GM19463 (cell line): Measurements from ENCODE around the gene SCN4A.
A peak's percentile ranks its signal among the peaks of the same experiment; 100 is the strongest.

ENCODE experiments used
- ATAC-seq: cut with Tn5 transposase; IDR thresholded peaks from one replicate; pipeline ENCODE4 v1.9.1; 2021; ENCODE audit warnings: mild to moderate bottlenecking, moderate library complexity; ENCODE audit not compliant: unreplicated experiment

The SCN4A gene

DNA sequence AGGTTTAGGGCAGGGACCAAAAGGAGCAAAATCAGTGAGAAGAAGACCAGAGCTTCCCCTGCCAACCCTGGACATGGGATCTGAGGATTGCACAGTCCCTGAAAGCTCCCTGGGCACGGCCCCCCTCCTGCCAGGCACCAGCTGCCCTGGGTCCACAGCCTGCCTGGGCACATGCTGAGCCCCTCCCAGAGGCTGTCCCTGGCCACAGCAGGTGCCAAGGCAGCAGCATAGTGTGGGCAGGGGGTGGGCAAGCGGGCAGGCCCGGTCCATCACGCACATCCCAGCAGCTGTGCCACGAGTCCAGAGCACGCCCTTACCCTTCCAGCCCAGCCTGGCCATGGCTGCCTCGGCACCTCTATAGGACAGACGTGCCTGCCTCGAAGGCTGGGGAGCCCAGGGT lies 12.7 kb downstream of the SCN4A start:
- no peak for ATAC-seq

DNA sequence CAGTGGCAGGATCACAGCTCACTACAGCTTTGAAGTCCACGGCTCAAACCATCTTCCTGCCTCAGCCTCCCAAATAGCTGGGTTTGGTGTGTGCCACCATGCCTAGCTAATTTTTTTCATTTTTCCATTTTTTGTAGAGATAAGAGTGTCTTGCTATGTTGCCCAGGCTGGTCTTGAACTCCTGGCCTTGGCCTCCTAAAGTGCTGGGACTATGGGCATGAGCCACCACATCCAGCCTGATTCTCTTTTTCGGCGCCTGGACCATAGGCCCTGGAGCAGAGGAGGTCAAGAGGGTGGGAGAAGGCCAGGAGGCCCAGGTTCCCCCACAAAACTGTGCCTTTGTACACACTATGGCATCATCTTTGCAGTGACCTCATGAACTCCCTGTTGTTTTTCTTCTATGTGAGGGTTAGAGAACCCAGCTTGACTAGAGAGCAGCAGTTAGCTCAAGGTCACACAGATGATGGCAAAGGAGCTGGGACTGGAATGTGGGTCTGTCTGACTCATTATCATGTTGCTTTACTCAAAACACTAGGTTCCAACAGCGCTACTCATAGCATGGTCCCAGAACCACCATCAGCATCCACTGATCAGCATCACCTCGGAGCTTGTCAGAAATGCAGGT lies 16.3 kb downstream of the SCN4A start:
- ATAC-seq: no peak

DNA sequence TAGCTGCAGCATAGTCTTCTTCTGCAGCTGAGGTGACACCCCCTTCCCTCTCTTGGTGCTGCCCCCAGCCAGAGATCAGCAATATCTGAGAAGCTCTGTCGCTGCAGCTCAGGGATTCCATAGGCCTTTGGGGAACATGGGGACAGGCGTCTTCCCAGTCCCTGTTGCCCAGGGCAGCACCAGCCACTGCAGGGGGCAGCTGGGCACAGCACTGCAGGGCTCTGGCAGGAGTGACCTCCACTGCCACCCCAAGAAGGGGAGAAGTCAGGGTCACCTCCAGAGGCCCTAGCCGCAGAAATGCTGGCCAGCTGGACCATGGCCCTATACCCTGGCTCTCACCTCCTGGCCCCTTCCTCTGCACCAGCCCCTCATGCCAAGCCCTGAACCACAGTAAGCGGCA lies 16.9 kb downstream of the SCN4A start:
- no peak for ATAC-seq

DNA sequence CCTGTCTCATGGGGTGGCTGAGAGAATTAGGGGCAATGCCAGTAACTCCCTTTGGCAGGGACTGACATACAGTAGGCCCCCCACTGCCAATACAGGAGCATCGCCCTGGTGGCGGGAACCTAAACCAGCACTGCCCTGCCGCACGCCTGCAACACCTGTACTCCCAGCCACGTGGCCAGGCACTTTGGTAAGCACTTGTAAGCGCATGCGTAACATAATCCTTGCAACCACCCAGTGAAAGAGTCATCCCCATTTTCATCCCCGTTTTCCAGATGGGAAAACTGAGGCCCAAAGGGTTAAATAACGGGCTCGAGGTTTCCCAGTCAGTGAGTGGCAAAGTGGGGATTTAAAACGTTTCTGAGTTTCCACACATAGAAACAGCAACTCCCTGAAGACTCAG lies 17.5 kb downstream of the SCN4A start:
- ATAC-seq: no peak

DNA sequence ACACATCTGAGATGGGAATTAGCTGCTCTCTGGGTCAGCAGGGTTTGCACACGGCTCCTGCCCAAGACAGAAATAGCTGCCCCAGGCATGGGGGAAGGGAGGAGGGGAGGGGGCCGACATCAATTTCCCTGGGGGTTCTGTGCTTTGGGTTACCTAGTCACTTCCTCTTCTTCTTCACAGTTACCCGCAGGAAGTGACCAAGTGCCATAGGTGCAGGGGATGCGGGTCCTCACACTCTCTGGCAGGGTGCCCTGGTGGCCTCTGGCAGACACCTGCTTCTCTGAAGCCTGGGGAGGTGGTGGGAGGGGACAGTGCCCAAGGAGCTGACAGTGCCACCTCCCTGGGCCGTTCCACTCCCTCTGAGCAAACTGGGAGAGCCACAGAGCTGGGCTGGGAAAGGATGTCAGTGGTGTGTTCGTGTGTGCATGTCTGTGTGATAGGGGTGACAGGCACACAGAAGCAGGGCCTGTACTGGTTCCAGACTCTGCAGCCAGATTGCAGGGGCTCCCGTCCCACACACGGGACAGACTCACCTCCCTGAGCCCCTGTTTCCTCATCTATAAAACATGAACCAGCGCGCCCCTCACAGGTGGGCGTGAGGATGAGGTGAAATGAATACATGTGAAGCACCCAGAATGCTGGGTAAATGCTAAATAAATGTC lies 18.2 kb downstream of the SCN4A start:
- no peak for ATAC-seq

GRCh38 chr17:63950940-63951907 lies 21.5 kb downstream of the SCN4A start:
- no peak for ATAC-seq

- ATAC-seq: no peak
These were observed 23.0 kb downstream of the SCN4A start for GRCh38 chr17:63949576-63950250.

GRCh38 chr17:63948521-63948920 lies 24.2 kb downstream of the SCN4A start:
- no peak for ATAC-seq

DNA sequence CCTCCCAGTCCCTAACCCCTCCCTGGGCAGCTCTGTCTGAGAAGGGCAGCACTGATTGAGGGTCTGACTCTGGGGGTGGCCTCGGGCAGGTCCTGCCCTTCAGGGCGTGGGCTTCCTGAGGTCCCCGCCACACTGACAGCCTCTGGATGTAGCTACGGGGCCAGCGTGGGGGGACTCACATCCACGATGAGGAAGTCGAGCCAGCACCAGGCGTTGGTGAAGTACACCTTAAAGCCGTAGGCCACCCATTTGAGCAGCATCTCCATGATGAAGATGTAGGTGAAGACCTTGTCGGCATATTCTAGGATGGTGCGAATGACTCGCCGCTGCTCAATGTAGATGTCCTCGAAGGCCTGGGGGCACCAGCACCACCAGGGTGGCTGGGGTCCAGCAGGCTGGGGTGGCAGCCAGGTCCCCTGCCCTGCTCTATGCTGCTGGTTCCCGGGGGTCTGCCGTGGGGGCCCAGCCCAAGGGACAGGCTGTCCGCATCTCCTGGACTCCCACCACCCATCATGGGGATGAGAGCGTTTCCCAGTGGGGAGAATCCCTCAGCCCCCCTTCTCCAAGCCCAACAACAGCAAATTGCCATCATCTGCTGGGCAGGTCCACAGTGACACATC lies 24.9 kb downstream of the SCN4A start:
- no peak for ATAC-seq

GRCh38 chr17:63946440-63947363 lies 26.0 kb downstream of the SCN4A start:
- ATAC-seq: peak; percentile 49

DNA sequence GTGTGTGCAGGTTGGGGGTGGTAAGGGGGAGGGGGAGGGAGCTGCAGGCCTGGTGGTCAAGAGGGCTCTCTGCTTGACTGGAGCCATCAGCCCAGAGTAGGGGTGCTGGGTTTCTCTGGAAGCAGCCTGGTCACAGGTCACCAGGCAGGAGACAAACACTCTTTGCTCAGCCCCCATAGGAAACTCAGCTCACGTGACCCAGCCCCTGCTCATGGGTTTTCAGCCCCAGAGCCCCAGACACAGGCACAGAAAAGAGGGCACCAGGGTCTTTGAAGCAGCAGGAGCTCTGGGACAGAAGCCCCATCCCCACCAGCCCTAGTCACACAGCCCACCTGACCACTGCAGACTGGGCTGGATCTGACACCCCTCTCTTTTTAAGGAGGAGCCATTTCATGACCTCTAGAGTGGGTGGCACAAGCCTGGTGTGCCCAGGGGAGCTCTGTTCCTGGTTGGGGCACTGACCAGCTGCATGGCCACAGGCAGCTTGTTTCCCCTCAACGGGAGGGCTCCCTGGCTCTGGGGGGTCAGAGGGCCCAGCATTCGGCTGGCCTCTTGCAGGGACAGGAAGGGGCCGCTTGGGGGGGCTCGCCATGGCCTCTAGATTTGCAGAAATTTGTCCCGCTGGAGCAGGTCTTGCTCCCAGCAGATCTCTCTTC lies 26.8 kb downstream of the SCN4A start:
- ATAC-seq: no peak

DNA sequence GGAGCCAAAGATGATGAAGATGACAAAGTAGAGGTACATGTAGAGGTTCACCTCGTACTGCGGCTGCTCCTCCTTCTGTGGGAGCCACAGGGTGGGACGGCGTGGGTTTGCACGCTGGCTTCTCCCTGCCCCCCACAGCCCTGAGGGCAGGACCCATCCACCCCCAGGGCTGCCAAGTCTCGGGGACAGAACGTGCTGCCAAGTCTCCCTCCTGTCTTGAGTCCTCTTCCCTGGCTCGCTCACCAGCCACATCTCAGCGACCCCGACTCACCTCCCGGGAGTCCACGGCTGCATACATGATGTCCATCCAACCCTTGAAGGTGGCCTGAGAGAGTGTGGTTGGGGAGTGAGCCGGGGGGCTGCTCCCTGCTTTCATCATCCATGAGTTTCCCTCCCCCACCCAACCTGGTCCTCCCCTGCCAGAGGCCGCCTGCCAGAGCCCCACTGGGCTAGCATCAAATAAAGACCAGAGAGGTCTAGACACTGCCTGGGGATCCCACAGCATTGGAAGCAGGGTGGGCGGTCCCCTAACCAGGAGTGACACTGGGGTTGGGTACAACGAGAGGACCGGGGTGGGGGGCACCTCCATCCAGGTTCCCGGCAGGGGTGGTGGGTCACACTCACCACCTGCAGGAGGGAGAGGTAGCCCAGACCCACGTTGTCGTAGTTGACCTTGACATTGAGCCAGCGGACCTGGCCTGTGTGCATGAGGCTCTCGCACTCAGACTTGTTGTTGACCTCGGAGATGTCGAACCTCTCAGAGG lies 27.8 kb downstream of the SCN4A start:
- no peak for ATAC-seq

DNA sequence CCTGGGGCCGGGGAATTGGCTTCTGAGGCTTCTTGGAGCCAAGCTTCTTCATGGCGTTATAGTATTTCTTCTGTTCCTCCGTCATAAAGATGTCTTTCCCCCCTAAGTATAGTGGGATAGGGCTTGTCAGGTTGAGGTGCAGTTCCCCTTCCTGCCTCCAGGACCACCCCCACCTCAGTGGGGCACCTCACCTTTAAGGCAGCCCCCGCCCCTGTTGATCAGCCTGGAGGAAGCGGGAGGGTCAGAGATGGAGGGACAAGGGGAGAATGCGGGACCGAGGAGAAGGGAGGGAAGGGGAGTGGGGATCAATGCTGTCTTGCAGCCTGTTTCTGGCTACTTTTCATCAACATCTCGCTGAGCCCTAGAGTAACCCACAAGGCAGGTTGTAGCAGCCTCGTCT lies 29.0 kb downstream of the SCN4A start:
- no peak for ATAC-seq

GRCh38 chr17:63942309-63942985 lies 30.3 kb downstream of the SCN4A start:
- ATAC-seq: no peak

- no peak for ATAC-seq
These were observed 31.0 kb downstream of the SCN4A start for GRCh38 chr17:63941751-63942150.

DNA sequence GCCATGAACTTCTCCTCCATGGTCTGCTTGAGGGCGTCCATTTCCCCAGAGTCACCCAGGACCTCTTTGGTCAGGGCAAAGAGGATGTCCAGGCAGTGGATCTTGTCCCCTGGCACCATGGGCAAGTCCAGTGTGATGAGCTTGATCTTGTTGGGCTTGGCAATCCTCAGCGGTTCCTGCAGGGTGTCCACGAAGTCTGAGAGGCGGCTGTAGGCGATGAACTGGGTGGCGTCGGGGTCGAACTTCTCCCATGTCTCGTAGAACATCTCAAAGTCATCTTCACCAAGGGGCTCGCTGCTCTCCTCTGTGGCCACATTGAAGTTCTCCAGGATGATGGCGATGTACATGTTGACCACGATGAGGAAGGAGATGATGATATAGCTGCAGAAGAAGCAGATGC lies 31.6 kb downstream of the SCN4A start:
- ATAC-seq: no peak

DNA sequence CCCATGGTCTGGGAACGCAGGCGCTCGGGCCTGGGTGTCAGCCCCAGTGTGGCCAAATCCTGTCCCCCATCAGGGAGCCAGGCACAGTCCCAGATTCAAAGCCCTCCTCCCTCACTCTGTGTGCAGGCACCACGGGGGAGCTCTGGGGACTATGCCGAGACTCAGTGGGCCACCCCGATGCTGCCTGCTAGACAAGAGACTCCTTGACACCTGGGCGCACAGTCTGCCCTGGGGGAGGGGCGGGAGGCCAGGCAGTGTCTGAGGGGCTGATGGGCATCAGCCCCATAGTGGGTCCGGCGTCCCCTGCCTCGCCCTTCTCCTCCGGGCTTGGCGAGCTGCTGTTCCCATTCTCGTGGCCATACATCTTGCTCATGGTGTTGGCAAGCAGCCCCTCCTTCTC lies 32.1 kb downstream of the SCN4A start:
- no peak for ATAC-seq

GRCh38 chr17:63939884-63940283 lies 32.8 kb downstream of the SCN4A start:
- ATAC-seq: no peak
